ENCODE measurements around the gene NHSL2. TPM values are rescaled to one million over a fixed set of nuclear protein-coding genes. Genes with fewer than 3 reads are reported as not detected.

The NHSL2 gene
- total and polyA plus RNA-seq, 2 of the 13 experiments (the other 11 are each of a cell fraction or from before 2014, with no cell fraction given), result not detected

DNA sequence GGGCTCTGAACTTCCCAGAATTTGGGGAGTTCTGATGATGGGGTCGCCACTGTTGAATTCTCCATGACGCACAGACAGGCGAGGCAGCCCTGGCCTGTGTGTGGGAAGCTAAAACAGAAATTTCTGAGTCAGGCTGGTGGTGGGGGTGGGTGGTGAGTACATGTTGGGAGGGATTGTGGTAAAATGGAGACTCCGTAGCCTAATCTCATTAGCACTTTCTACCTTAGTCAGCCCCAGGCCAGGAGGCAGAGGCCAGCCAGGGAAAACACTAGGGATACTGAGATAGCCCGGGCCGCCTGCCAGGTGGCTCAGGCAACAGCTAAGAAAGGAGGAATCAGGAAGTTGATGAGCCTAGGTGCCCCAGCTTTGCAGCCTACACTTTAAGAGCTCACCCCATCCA lies 39.3 kb upstream of the NHSL2 start:
- H3K36me3 ChIP-seq (replicated peaks in 1 of 2; ENCODE audit: control insufficient read depth in 1 of 2, insufficient read depth in 2 of 2, low read length in 2 of 2), result no peaks in the 10 kb centered on the region
- ATAC-seq, result no peak
- no peak overlapping the region for H3K27ac ChIP-seq (ENCODE audit: extremely low read length, insufficient read depth, low read length)
- H3K9me3 ChIP-seq (ENCODE audit: low read length), result no peaks in the 10 kb centered on the region
- no peaks in the 10 kb centered on the region for H3K79me2 ChIP-seq (ENCODE audit: insufficient read depth, low read length)
- no peak overlapping the region for H3K4me3 ChIP-seq (replicated peaks in 1 of 3; ENCODE audit: insufficient read depth in 1 of 3, low read depth in 2 of 3, low read length in 3 of 3)
- no peak for DNase-seq (ENCODE audit: low spot score)
- TF ChIP-seq KMT2B (CRISPR knock-in tag; IDR thresholded peaks at IDR 0.05) (no peak), PPARG (CRISPR knock-in tag; conservative IDR thresholded peaks at IDR 0.05) (no peak), AHR (CRISPR knock-in tag; IDR thresholded peaks at IDR 0.05) (no peak), CHD2 (IDR thresholded peaks at IDR 0.05; ENCODE audit: low read depth, low read length) (no peak), ATRX (CRISPR knock-in tag; IDR thresholded peaks at IDR 0.05; ENCODE audit: borderline replicate concordance) (no peak), NCOA2 (CRISPR knock-in tag; IDR thresholded peaks at IDR 0.05) (no peak), ZNF710 (CRISPR knock-in tag; IDR thresholded peaks at IDR 0.05; ENCODE audit: borderline replicate concordance) (no peak), PTBP1 (IDR thresholded peaks at IDR 0.05; ENCODE audit: low read depth, low read length, poor library complexity, severe bottlenecking) (no peak), ZNF24 (IDR thresholded peaks at IDR 0.05) (no peak), ISX (CRISPR knock-in tag; conservative IDR thresholded peaks at IDR 0.05) (no peak), ZNF615 (CRISPR knock-in tag; IDR thresholded peaks at IDR 0.05; ENCODE audit: borderline replicate concordance) (no peak)
- WGBS (ENCODE audit: low lambda C conversion rate), result 17% methylated on average over 1 of the region's 6 CpGs
- H3K4me1 ChIP-seq (ENCODE audit: insufficient read depth, low read length), result no peaks in the 10 kb centered on the region
- in situ Hi-C loops (cut with HindIII; ENCODE audit: extremely low pct_ligation_motif_present, low pct_unique_long_range_greater_than_20kb) (no loop called here), intact Hi-C loops (cut with micrococcal nuclease; ENCODE audit: unreplicated experiment) (no loop called here)
- ChIA-PET POLR2A (no interaction called here), CTCF (ENCODE audit: low intra/inter-chr PET ratio, low total read pairs) (no interaction called here)
- no peak overlapping the region for H2AFZ ChIP-seq (ENCODE audit: low read length)
- peaks cover 0 to 1% of the 10 kb centered on the region in 2 experiments; a peak in 1 of 5 replicates for H3K27me3 ChIP-seq (ENCODE audit: control insufficient read depth in 1 of 2, insufficient read depth in 2 of 2, low read length in 2 of 2)
- BruUV-seq (replicated peaks), result no TSS peak
- no peak overlapping the region for H3K9ac ChIP-seq (ENCODE audit: insufficient read depth, low read depth, low read length)
- no peak overlapping the region for H3K4me2 ChIP-seq (ENCODE audit: low read depth, low read length)
- no peaks in the 10 kb centered on the region for H4K20me1 ChIP-seq (ENCODE audit: insufficient read depth, low read length)
- FAIRE-seq, result no peak

Data from HepG2 (cell line).